ENCODE data around the gene KIF3B. TPM values are rescaled to one million over a fixed set of nuclear protein-coding genes. Genes with fewer than 3 reads are reported as not detected.
A peak's percentile ranks its signal among the peaks of the same experiment; 100 is the strongest.

KIF3B gene
- total and polyA plus RNA-seq, 2 donors (not counting 1 experiment from before 2014, with no cell fraction given) = 27.6 to 35.6 TPM

- H3K36me3 ChIP-seq (ENCODE audit: control insufficient read depth, insufficient read depth, low read length) = no peaks in the 10 kb centered on the region
- no peak overlapping the region for H3K4me3 ChIP-seq (replicated peaks in 1 of 4; ENCODE audit: control extremely low read depth in 1 of 4, insufficient read depth in 1 of 4, low read depth in 3 of 4, low read length in 4 of 4)
- no peak overlapping the region for H3K27ac ChIP-seq (ENCODE audit: insufficient read depth, low read length)
- H3K79me2 ChIP-seq (ENCODE audit: control insufficient read depth, insufficient read depth, low read length) = no peaks in the 10 kb centered on the region
- TF ChIP-seq EZH2 (IDR thresholded peaks at IDR 0.05; ENCODE audit: low read length, missing control alignments) (no peak), CTCF (conservative IDR thresholded peaks at IDR 0.05 in 1 of 2, IDR thresholded peaks at IDR 0.05 in 1 of 2; ENCODE audit: low read depth in 1 of 2, low read length in 2 of 2) (no peak)
- no peaks in the 10 kb centered on the region for H3K9me3 ChIP-seq (ENCODE audit: control insufficient read depth, insufficient read depth, low read depth, low read length)
- peak; percentile 87 for DNase-seq (ENCODE audit: low read depth in 2 of 2)
- H3K4me2 ChIP-seq (ENCODE audit: extremely low read depth, insufficient read depth, low read length) = no peak overlapping the region
- H4K20me1 ChIP-seq (ENCODE audit: control insufficient read depth, extremely low read depth, insufficient read depth, low read length) = no peaks in the 10 kb centered on the region
- peaks cover 6% of the 10 kb centered on the region for H3K4me1 ChIP-seq (ENCODE audit: control insufficient read depth, extremely low read depth, insufficient read depth, low read length)
- H2AFZ ChIP-seq (ENCODE audit: low read length) = no peak overlapping the region
- H3K9ac ChIP-seq (ENCODE audit: insufficient read depth, low read length) = no peak overlapping the region
- H3K27me3 ChIP-seq (ENCODE audit: control insufficient read depth, insufficient read depth, low read length) = no peaks in the 10 kb centered on the region
Measured at GRCh38 chr20:32343439-32343838, 66.0 kb downstream of the KIF3B start.

- TF ChIP-seq EZH2 (IDR thresholded peaks at IDR 0.05; ENCODE audit: low read length, missing control alignments) (no peak), CTCF (conservative IDR thresholded peaks at IDR 0.05 in 1 of 2, IDR thresholded peaks at IDR 0.05 in 1 of 2; ENCODE audit: low read depth in 1 of 2, low read length in 2 of 2) (no peak)
- H3K27ac ChIP-seq (ENCODE audit: insufficient read depth, low read length) = no peak overlapping the region
- no peaks in the 10 kb centered on the region for H4K20me1 ChIP-seq (ENCODE audit: control insufficient read depth, extremely low read depth, insufficient read depth, low read length)
- no peak overlapping the region for H3K9ac ChIP-seq (ENCODE audit: insufficient read depth, low read length)
- H3K4me3 ChIP-seq (replicated peaks in 1 of 4; ENCODE audit: control extremely low read depth in 1 of 4, insufficient read depth in 1 of 4, low read depth in 3 of 4, low read length in 4 of 4) = no peak overlapping the region
- H3K4me2 ChIP-seq (ENCODE audit: extremely low read depth, insufficient read depth, low read length) = no peak overlapping the region
- H3K27me3 ChIP-seq (ENCODE audit: control insufficient read depth, insufficient read depth, low read length) = no peaks in the 10 kb centered on the region
- DNase-seq (ENCODE audit: low read depth in 2 of 2) = no peak
- peaks cover 6% of the 10 kb centered on the region for H3K4me1 ChIP-seq (ENCODE audit: control insufficient read depth, extremely low read depth, insufficient read depth, low read length)
- H3K36me3 ChIP-seq (ENCODE audit: control insufficient read depth, insufficient read depth, low read length) = no peaks in the 10 kb centered on the region
- no peaks in the 10 kb centered on the region for H3K9me3 ChIP-seq (ENCODE audit: control insufficient read depth, insufficient read depth, low read depth, low read length)
- H2AFZ ChIP-seq (ENCODE audit: low read length) = no peak overlapping the region
- no peaks in the 10 kb centered on the region for H3K79me2 ChIP-seq (ENCODE audit: control insufficient read depth, insufficient read depth, low read length)
Measured at GRCh38 chr20:32344835-32345506, 67.5 kb downstream of the KIF3B start.

- Histone ChIP-seq H3K4me1 (ENCODE audit: control insufficient read depth, extremely low read depth, insufficient read depth, low read length) (peaks cover under 1% of the 10 kb centered on the region), H3K4me2 (ENCODE audit: extremely low read depth, insufficient read depth, low read length) (no peak overlapping the region), H3K4me3 (replicated peaks in 1 of 4; ENCODE audit: control extremely low read depth in 1 of 4, insufficient read depth in 1 of 4, low read depth in 3 of 4, low read length in 4 of 4) (no peak overlapping the region), H3K9me3 (ENCODE audit: control insufficient read depth, insufficient read depth, low read depth, low read length) (no peaks in the 10 kb centered on the region), H3K27ac (ENCODE audit: insufficient read depth, low read length) (no peak overlapping the region), H3K36me3 (ENCODE audit: control insufficient read depth, insufficient read depth, low read length) (no peaks in the 10 kb centered on the region), H3K27me3 (ENCODE audit: control insufficient read depth, insufficient read depth, low read length) (no peaks in the 10 kb centered on the region), H2AFZ (ENCODE audit: low read length) (no peak overlapping the region), H3K79me2 (ENCODE audit: control insufficient read depth, insufficient read depth, low read length) (no peaks in the 10 kb centered on the region), H3K9ac (ENCODE audit: insufficient read depth, low read length) (no peak overlapping the region), H4K20me1 (ENCODE audit: control insufficient read depth, extremely low read depth, insufficient read depth, low read length) (no peaks in the 10 kb centered on the region)
- no peak for TF ChIP-seq EZH2 (IDR thresholded peaks at IDR 0.05; ENCODE audit: low read length, missing control alignments)
- no peak for TF ChIP-seq CTCF (conservative IDR thresholded peaks at IDR 0.05 in 1 of 2, IDR thresholded peaks at IDR 0.05 in 1 of 2; ENCODE audit: low read depth in 1 of 2, low read length in 2 of 2)
- DNase-seq (ENCODE audit: low read depth in 2 of 2) = no peak
Measured at GRCh38 chr20:32348207-32348606, 70.8 kb downstream of the KIF3B start.

All from fibroblast of lung (primary cell).